GM21360 (cell line): ENCODE results near the gene RIPK3.
"Not testable (repeated sequence)": the region's sequence is repeated elsewhere in the genome, so short reads cannot be mapped to it uniquely, and the experiment has no call there.

Source experiments
- ATAC-seq: cut with Tn5 transposase; IDR thresholded peaks from one replicate; pipeline ENCODE4 v1.9.1; 2021; ENCODE audit warnings: mild to moderate bottlenecking, moderate library complexity; ENCODE audit not compliant: unreplicated experiment

RIPK3 gene

GRCh38 chr14:24369907-24370687 is 30.3 kb upstream of the RIPK3 start:
- no peak for ATAC-seq

- ATAC-seq, result no peak
Observed at GRCh38 chr14:24369463-24369862, 29.7 kb upstream of the RIPK3 start.

- ATAC-seq, result no peak
Observed at GRCh38 chr14:24368562-24369252, 28.9 kb upstream of the RIPK3 start.

GRCh38 chr14:24368212-24368561 is 28.4 kb upstream of the RIPK3 start:
- no peak for ATAC-seq

GRCh38 chr14:24367514-24368211 is 27.9 kb upstream of the RIPK3 start, which contains the start of gene NFATC4:
TSS of gene NFATC4 (plus strand) at chr14:24368184. CDS start at chr14:24368341, 157 bp downstream.
- ATAC-seq, result no peak

GRCh38 chr14:24366721-24367513 is 27.1 kb upstream of the RIPK3 start:
- peak; percentile 51 for ATAC-seq

- ATAC-seq, result no peak
Observed at GRCh38 chr14:24366413-24366720, 26.6 kb upstream of the RIPK3 start.

- no peak for ATAC-seq
Observed at GRCh38 chr14:24365600-24366412, 26.0 kb upstream of the RIPK3 start.

- no peak for ATAC-seq
Observed at GRCh38 chr14:24364841-24365240, 25.1 kb upstream of the RIPK3 start.

GRCh38 chr14:24363401-24363800 is 23.6 kb upstream of the RIPK3 start:
- no peak for ATAC-seq

- no peak for ATAC-seq
Observed at GRCh38 chr14:24362241-24362960, 22.6 kb upstream of the RIPK3 start.

- ATAC-seq, result no peak
Observed at GRCh38 chr14:24361326-24361725, 21.5 kb upstream of the RIPK3 start.

- ATAC-seq, result no peak
Observed at GRCh38 chr14:24360281-24360680, 20.5 kb upstream of the RIPK3 start.

- no peak for ATAC-seq
Observed at GRCh38 chr14:24356208-24356607, 16.4 kb upstream of the RIPK3 start.

- ATAC-seq, result no peak
Observed at GRCh38 chr14:24355009-24355408, 15.2 kb upstream of the RIPK3 start.

GRCh38 chr14:24354482-24354825 is 14.7 kb upstream of the RIPK3 start:
- not testable (repeated sequence) for ATAC-seq

- ATAC-seq, result no peak
Observed at GRCh38 chr14:24353559-24354481, 14.0 kb upstream of the RIPK3 start.

- no peak for ATAC-seq
Observed at GRCh38 chr14:24351517-24351916, 11.7 kb upstream of the RIPK3 start.

GRCh38 chr14:24349742-24350141 is 10.0 kb upstream of the RIPK3 start:
- ATAC-seq, result no peak
